ENCODE data around the gene ANKRD34C.
"Not testable (repeated sequence)": the region's sequence is repeated elsewhere in the genome, so short reads cannot be mapped to it uniquely, and the experiment has no call there.

ANKRD34C gene

GRCh38 chr15:79315623-79316328, 33.3 kb downstream of the ANKRD34C start:
- no peak for DNase-seq (ENCODE audit: low spot score)
- no peak overlapping the region for H3K27ac ChIP-seq
- CTCF ChIA-PET = no interaction called here
- TF ChIP-seq CTCF (conservative IDR thresholded peaks at IDR 0.05; ENCODE audit: low read depth) = no peak
- POLR2A ChIA-PET (ENCODE audit: low non-redundant PET) = no interaction called here

- H3K27ac ChIP-seq = no peak overlapping the region
- no peak for DNase-seq (ENCODE audit: low spot score)
- ChIA-PET CTCF (no interaction called here), POLR2A (ENCODE audit: low non-redundant PET) (no interaction called here)
- TF ChIP-seq CTCF (conservative IDR thresholded peaks at IDR 0.05; ENCODE audit: low read depth) = no peak
Observed at GRCh38 chr15:79316864-79317263, 34.3 kb downstream of the ANKRD34C start.

GRCh38 chr15:79319973-79320372, 37.5 kb downstream of the ANKRD34C start:
- CTCF ChIA-PET; POLR2A ChIA-PET (ENCODE audit: low non-redundant PET); H3K27ac ChIP-seq; DNase-seq (ENCODE audit: low spot score): not testable (repeated sequence)

GRCh38 chr15:79321876-79322275, 39.4 kb downstream of the ANKRD34C start:
- CTCF ChIA-PET = no interaction called here
- no peak overlapping the region for H3K27ac ChIP-seq
- POLR2A ChIA-PET (ENCODE audit: low non-redundant PET) = no interaction called here
- TF ChIP-seq CTCF (conservative IDR thresholded peaks at IDR 0.05; ENCODE audit: low read depth) = no peak
- no peak for DNase-seq (ENCODE audit: low spot score)

- ChIA-PET POLR2A (ENCODE audit: low non-redundant PET) (no interaction called here), CTCF (no interaction called here)
- H3K27ac ChIP-seq = no peak overlapping the region
- no peak for TF ChIP-seq CTCF (conservative IDR thresholded peaks at IDR 0.05; ENCODE audit: low read depth)
- no peak for DNase-seq (ENCODE audit: low spot score)
Observed at GRCh38 chr15:79322306-79322705, 39.8 kb downstream of the ANKRD34C start.

- no peak for TF ChIP-seq CTCF (conservative IDR thresholded peaks at IDR 0.05; ENCODE audit: low read depth)
- DNase-seq (ENCODE audit: low spot score) = no peak
- H3K27ac ChIP-seq = no peak overlapping the region
- CTCF ChIA-PET = no interaction called here
- POLR2A ChIA-PET (ENCODE audit: low non-redundant PET) = no interaction called here
Observed at GRCh38 chr15:79322945-79323344, 40.4 kb downstream of the ANKRD34C start.

- peak overlapping the region; percentile 32 for H3K27ac ChIP-seq
- CTCF ChIA-PET = no interaction called here
- DNase-seq (ENCODE audit: low spot score) = peak; percentile 38
- POLR2A ChIA-PET (ENCODE audit: low non-redundant PET) = no interaction called here
- no peak for TF ChIP-seq CTCF (conservative IDR thresholded peaks at IDR 0.05; ENCODE audit: low read depth)
Observed at GRCh38 chr15:79329171-79329611, 46.7 kb downstream of the ANKRD34C start.

Measured in RWPE1 (cell line).